Vagina (tissue), 2 donors: Measurements from ENCODE around the gene MROH9. TPM values are rescaled to one million over a fixed set of nuclear protein-coding genes. Genes with fewer than 3 reads are reported as not detected.

Experiments
- DNase-seq, 2 donors: peaks; one replicate each; pipeline ENCODE4 v3.0.0-alpha.2; 2017; ENCODE audit errors: extremely low spot score in 2 of 2
- H3K27ac ChIP-seq: fragments of 200-600 bp; sonication (generic); one replicate; pipeline ENCODE4 v1.5.1; 2019
- H3K27me3 ChIP-seq: fragments of 200-600 bp; sonication (generic); one replicate; pipeline ENCODE4 v1.5.1; 2019
- H3K36me3 ChIP-seq, 2 donors: fragments of 200-600 bp; sonication (generic); one replicate each; pipeline ENCODE4 v1.5.1; 2017 to 2019
- H3K4me1 ChIP-seq: fragments of 200-600 bp; sonication (generic); one replicate; pipeline ENCODE4 v1.5.1; 2019
- H3K4me3 ChIP-seq, 2 donors: fragments of 200-600 bp; sonication (generic); 1 replicate in 1 of 2; 2 replicates in 1 of 2; pipeline ENCODE4 v1.5.1; 2016 to 2019
- H3K9me3 ChIP-seq: fragments of 200-600 bp; sonication (generic); one replicate; pipeline ENCODE4 v1.5.1; 2019
- CTCF ChIP-seq, 3 experiments: fragments of 450-650 bp in 2 of 3; fragments of 200-600 bp in 1 of 3; sonication (generic) in 1 of 3; IDR thresholded peaks; one replicate each; pipeline ENCODE4 v1.5.1; 2017 to 2019; ENCODE audit warnings: antibody characterized with exemption in 3 of 3, mild to moderate bottlenecking in 2 of 3, moderate library complexity in 2 of 3
- POLR2A ChIP-seq, 2 donors: fragments of 450-650 bp; IDR thresholded peaks; one replicate each; pipeline ENCODE4 v1.6.1; 2017; ENCODE audit warnings: antibody characterized with exemption in 2 of 2, mild to moderate bottlenecking in 2 of 2, moderate library complexity in 2 of 2
- POLR2AphosphoS5 ChIP-seq, 2 donors: sonication (generic); formaldehyde crosslinking; IDR thresholded peaks; one replicate each; pipeline ENCODE4 v1.9.0; 2017; ENCODE audit warnings: antibody characterized with exemption in 2 of 2, mild to moderate bottlenecking in 2 of 2, low read depth in 1 of 2; ENCODE audit not compliant: insufficient read depth in 1 of 2
- intact Hi-C: fragments of 100-400 bp; cut with DNase I; formaldehyde crosslinking; loops from one replicate; pipeline ENCODE4 v1.15.1; 2023
- total RNA-seq: library from RNA; depleted of rRNA; stranded (reverse); fragments of >200 nt; gene quantifications from one replicate; pipeline ENCODE4 v1.2.3, GENCODE V29; 2016

Gene MROH9
- total RNA-seq, 1 donor from 2014 or later: not detected

GRCh38 chr1:171032822-171033702 is 97.7 kb downstream of the MROH9 start:
- no peak for DNase-seq
- Histone ChIP-seq H3K4me3 (no peak overlapping the region), H3K27me3 (no peaks in the 10 kb centered on the region), H3K4me1 (no peaks in the 10 kb centered on the region), H3K9me3 (no peaks in the 10 kb centered on the region), H3K27ac (no peak overlapping the region), H3K36me3 (no peaks in the 10 kb centered on the region)
- TF ChIP-seq CTCF (IDR thresholded peaks at IDR 0.05) (no peak), POLR2A (IDR thresholded peaks at IDR 0.05) (no peak), POLR2AphosphoS5 (IDR thresholded peaks at IDR 0.05; ENCODE audit: insufficient read depth in 1 of 2, low read depth in 1 of 2) (no peak)
- intact Hi-C loops: no loop called here

GRCh38 chr1:171037626-171038025 is 102.3 kb downstream of the MROH9 start:
- TF ChIP-seq POLR2A (IDR thresholded peaks at IDR 0.05): no peak
- no peak for TF ChIP-seq CTCF (IDR thresholded peaks at IDR 0.05)
- no peak for TF ChIP-seq POLR2AphosphoS5 (IDR thresholded peaks at IDR 0.05; ENCODE audit: insufficient read depth in 1 of 2, low read depth in 1 of 2)
- H3K36me3 ChIP-seq: no peaks in the 10 kb centered on the region
- intact Hi-C loops: no loop called here
- no peaks in the 10 kb centered on the region for H3K9me3 ChIP-seq
- no peaks in the 10 kb centered on the region for H3K27me3 ChIP-seq
- no peaks in the 10 kb centered on the region for H3K4me1 ChIP-seq
- no peak overlapping the region for H3K27ac ChIP-seq
- H3K4me3 ChIP-seq: no peak overlapping the region
- DNase-seq: no peak

- H3K27ac ChIP-seq: no peak overlapping the region
- H3K4me3 ChIP-seq: no peak overlapping the region
These were observed 103.0 kb downstream of the MROH9 start for GRCh38 chr1:171038284-171038683.

GRCh38 chr1:171048014-171048413 is 112.7 kb downstream of the MROH9 start:
- intact Hi-C loops: no loop called here
- Histone ChIP-seq H3K9me3 (no peaks in the 10 kb centered on the region), H3K4me3 (no peak overlapping the region), H3K36me3 (no peaks in the 10 kb centered on the region), H3K27ac (no peak overlapping the region), H3K27me3 (no peaks in the 10 kb centered on the region), H3K4me1 (no peaks in the 10 kb centered on the region)
- TF ChIP-seq CTCF (IDR thresholded peaks at IDR 0.05) (no peak), POLR2AphosphoS5 (IDR thresholded peaks at IDR 0.05; ENCODE audit: insufficient read depth in 1 of 2, low read depth in 1 of 2) (no peak), POLR2A (IDR thresholded peaks at IDR 0.05) (no peak)
- DNase-seq: no peak

More at GRCh38 chr1:171038284-171038683, 103.0 kb downstream of the MROH9 start:
- no peak for TF ChIP-seq CTCF (IDR thresholded peaks at IDR 0.05)
- no peak for TF ChIP-seq POLR2A (IDR thresholded peaks at IDR 0.05)
- TF ChIP-seq POLR2AphosphoS5 (IDR thresholded peaks at IDR 0.05; ENCODE audit: insufficient read depth in 1 of 2, low read depth in 1 of 2): no peak
- Histone ChIP-seq H3K36me3 (no peaks in the 10 kb centered on the region), H3K4me1 (no peaks in the 10 kb centered on the region), H3K9me3 (no peaks in the 10 kb centered on the region), H3K27me3 (no peaks in the 10 kb centered on the region)
- intact Hi-C loops: no loop called here
- DNase-seq: no peak

GRCh38 chr1:171052977-171053376 is 117.6 kb downstream of the MROH9 start:
- Histone ChIP-seq H3K9me3 (no peaks in the 10 kb centered on the region), H3K27me3 (no peaks in the 10 kb centered on the region), H3K4me1 (no peaks in the 10 kb centered on the region), H3K36me3 (no peaks in the 10 kb centered on the region), H3K4me3 (no peak overlapping the region), H3K27ac (no peak overlapping the region)
- DNase-seq: no peak
- intact Hi-C loops: no loop called here
- TF ChIP-seq POLR2A (IDR thresholded peaks at IDR 0.05) (no peak), CTCF (IDR thresholded peaks at IDR 0.05) (no peak), POLR2AphosphoS5 (IDR thresholded peaks at IDR 0.05; ENCODE audit: insufficient read depth in 1 of 2, low read depth in 1 of 2) (no peak)
